Uterus (tissue), 2 donors: ENCODE data around the gene CCDC68.

Experiments
- POLR2A ChIP-seq, 2 donors: fragments of 450-650 bp; IDR thresholded peaks; one replicate each; pipeline ENCODE4 v1.6.1; 2016; ENCODE audit warnings: antibody characterized with exemption in 2 of 2, mild to moderate bottlenecking in 1 of 2, moderate library complexity in 1 of 2
- TF ChIP-seq, protein P1 (sequence below), 4 experiments: fragments of 200-600 bp in 2 of 4; fragments of 450-650 bp in 2 of 4; sonication (generic) in 2 of 4; IDR thresholded peaks; one replicate each; pipeline ENCODE4 v1.5.1; 2016 to 2019; ENCODE audit warnings: antibody characterized with exemption in 4 of 4, mild to moderate bottlenecking in 2 of 4, moderate library complexity in 1 of 4

GRCh38 chr18:54956506-54956905 is 2.8 kb downstream of the CCDC68 start:
- no peak for TF ChIP-seq POLR2A (IDR thresholded peaks at IDR 0.05)
- TF ChIP-seq, protein P1, sequence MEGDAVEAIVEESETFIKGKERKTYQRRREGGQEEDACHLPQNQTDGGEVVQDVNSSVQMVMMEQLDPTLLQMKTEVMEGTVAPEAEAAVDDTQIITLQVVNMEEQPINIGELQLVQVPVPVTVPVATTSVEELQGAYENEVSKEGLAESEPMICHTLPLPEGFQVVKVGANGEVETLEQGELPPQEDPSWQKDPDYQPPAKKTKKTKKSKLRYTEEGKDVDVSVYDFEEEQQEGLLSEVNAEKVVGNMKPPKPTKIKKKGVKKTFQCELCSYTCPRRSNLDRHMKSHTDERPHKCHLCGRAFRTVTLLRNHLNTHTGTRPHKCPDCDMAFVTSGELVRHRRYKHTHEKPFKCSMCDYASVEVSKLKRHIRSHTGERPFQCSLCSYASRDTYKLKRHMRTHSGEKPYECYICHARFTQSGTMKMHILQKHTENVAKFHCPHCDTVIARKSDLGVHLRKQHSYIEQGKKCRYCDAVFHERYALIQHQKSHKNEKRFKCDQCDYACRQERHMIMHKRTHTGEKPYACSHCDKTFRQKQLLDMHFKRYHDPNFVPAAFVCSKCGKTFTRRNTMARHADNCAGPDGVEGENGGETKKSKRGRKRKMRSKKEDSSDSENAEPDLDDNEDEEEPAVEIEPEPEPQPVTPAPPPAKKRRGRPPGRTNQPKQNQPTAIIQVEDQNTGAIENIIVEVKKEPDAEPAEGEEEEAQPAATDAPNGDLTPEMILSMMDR (IDR thresholded peaks at IDR 0.05) = no peak
